ENCODE results near the gene UGT1A8.

GRCh38 chr2:233705911-233706506 is 88.6 kb downstream of the UGT1A8 start:
- TF ChIP-seq ZNF274 (IDR thresholded peaks at IDR 0.05; ENCODE audit: low read depth, low read length) (no peak), SUZ12 (IDR thresholded peaks at IDR 0.05; ENCODE audit: extremely low read depth, insufficient read depth, insufficient read length) (no peak)

Measured in NT2/D1 (cell line).